Omental fat pad (tissue), 4 donors: ENCODE results near the gene INPP5J. TPM values are rescaled to one million over a fixed set of nuclear protein-coding genes. Genes with fewer than 3 reads are reported as not detected.

Experiments
- ATAC-seq: fragments of 150-250 bp; one replicate; pipeline ENCODE4 v1.9.1; 2016; ENCODE audit warnings: mild to moderate bottlenecking, moderate library complexity; ENCODE audit not compliant: low FRiP score
- DNase-seq: peaks from one replicate; pipeline ENCODE4 v3.0.0-alpha.2; 2019; ENCODE audit warnings: low spot score
- CTCF ChIP-seq, 3 donors: fragments of 450-650 bp; IDR thresholded peaks; one replicate each; pipeline ENCODE4 v1.5.1; 2016 to 2017; ENCODE audit warnings: antibody characterized with exemption in 3 of 3, mild to moderate bottlenecking in 3 of 3, moderate library complexity in 2 of 3
- total RNA-seq, 4 donors: library from RNA; depleted of rRNA; stranded (reverse); fragments of >200 nt; gene quantifications; one replicate each; pipeline ENCODE4 v1.1.0, GENCODE V29; 2016

INPP5J gene
- total RNA-seq, 4 donors from 2014 or later = 0.24 to 0.84 (median 0.42) TPM

DNA sequence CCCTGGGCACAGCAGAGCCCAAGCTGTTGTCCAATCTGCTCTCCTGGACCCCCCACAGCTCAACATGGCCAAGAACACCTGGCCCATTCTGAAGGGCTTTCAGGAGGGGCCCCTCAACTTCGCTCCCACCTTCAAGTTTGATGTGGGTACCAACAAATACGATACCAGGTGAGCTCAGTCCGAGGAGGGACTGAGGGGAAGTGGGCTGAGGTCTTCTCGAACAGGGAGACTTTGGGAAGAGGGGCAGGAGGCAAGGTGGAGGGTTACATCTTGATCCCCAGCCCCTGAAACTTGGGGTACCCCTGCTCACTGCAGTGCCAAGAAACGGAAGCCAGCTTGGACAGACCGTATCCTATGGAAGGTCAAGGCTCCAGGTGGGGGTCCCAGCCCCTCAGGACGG is 5.4 kb downstream of the INPP5J start:
- ATAC-seq (no peak), DNase-seq (no peak)
- no peak for TF ChIP-seq CTCF (IDR thresholded peaks at IDR 0.05)

- DNase-seq = no peak
- ATAC-seq = no peak
- no peak for TF ChIP-seq CTCF (IDR thresholded peaks at IDR 0.05)
These were observed 8.1 kb downstream of the INPP5J start for GRCh38 chr22:31130873-31131272.

- TF ChIP-seq CTCF (IDR thresholded peaks at IDR 0.05) = no peak
- DNase-seq (no peak), ATAC-seq (no peak)
These were observed 11.1 kb downstream of the INPP5J start for GRCh38 chr22:31133911-31134310.

DNA sequence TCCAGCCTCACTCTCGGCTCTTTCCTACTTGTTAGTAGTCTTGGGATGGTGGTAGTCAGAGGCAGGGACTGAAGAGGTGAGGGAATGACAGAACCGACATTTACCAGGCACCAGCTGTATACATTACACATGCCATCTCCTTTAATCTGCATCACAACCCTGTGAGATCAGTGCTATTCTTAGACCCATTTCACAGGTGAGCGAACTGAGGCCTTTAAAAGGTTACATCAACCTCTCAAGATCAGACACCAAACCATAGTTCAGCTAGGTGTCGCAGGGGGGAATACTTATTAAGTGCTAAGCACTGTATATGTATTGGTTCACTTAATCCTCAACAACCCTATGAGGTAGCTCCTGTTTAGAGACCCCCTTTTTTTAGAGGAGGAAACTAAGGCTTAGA is 11.9 kb downstream of the INPP5J start:
- DNase-seq (no peak), ATAC-seq (no peak)
- no peak for TF ChIP-seq CTCF (IDR thresholded peaks at IDR 0.05)

- ATAC-seq = no peak
- no peak for DNase-seq
- TF ChIP-seq CTCF (IDR thresholded peaks at IDR 0.05) = no peak
These were observed 12.9 kb downstream of the INPP5J start for GRCh38 chr22:31135706-31136105.

DNA sequence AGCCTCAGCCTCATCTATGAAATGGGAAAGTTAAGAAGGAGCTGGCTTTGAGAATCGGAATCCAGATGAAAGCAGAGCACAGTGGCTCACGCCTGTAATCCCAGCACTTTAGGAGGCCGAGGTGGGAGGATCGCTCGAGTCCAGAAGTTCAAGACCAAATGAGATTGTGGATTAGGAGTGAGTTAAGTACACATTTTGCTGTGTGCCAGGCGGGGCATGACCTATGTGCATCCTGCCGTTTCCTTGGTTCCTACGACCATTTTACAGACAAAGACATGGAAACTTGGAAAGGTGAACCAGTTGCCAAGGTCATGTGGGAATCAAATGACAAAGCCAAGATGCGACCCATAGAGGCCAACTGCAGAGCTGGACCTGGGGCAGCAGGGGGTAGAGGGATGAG is 13.4 kb downstream of the INPP5J start:
- no peak for DNase-seq
- no peak for TF ChIP-seq CTCF (IDR thresholded peaks at IDR 0.05)
- no peak for ATAC-seq

DNA sequence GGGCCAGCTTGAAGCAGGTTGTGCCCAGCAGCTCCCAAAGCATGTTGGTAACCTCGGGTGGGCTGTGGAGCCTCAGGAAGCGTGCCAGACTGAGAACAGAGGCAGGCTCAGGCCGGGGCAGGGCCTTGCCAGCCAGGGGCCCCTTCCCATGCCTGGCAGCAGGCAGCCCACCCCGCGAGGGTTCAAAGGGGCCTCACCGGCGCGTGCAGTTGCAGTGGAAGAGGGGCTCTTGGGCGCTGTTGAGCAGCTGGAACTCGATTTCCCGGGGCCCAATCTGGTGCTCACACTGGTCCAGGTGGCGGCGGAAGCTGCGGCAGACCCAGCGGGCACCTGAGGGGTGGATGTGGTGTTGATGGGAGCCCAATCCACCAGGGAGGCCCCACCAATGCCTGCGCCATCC is 13.9 kb downstream of the INPP5J start:
- no peak for ATAC-seq
- no peak for TF ChIP-seq CTCF (IDR thresholded peaks at IDR 0.05)

More for the DNA sequence above, 13.9 kb downstream of the INPP5J start:
- no peak for DNase-seq
